Cardiac muscle cell (in vitro differentiated cells and primary cell): ENCODE data around the gene MMP25. TPM values are rescaled to one million over a fixed set of nuclear protein-coding genes. Genes with fewer than 3 reads are reported as not detected.
A peak's percentile ranks its signal among the peaks of the same experiment; 100 is the strongest.

Experiments used
- DNase-seq, 2 donors: peaks; one replicate each; pipeline versions ENCODE4 v3.0.0 to v3.0.0-alpha.2; 2010 to 2017; ENCODE audit warnings: low read depth in 1 of 2, low spot score in 1 of 2
- H3K27ac ChIP-seq: fragments of 200-600 bp; sonication (generic); 2 replicates; pipeline ENCODE4 v1.5.1; 2016
- H3K27me3 ChIP-seq: fragments of 200-600 bp; sonication (generic); 2 replicates; pipeline ENCODE4 v1.6.0; 2016; ENCODE audit warnings: control low read depth
- H3K36me3 ChIP-seq: fragments of 200-600 bp; sonication (generic); 2 replicates; pipeline ENCODE4 v1.5.1; 2016; ENCODE audit warnings: control low read depth
- H3K4me1 ChIP-seq: fragments of 200-600 bp; sonication (generic); 2 replicates; pipeline ENCODE4 v1.8.1; 2017; ENCODE audit warnings: low read depth, mild to moderate bottlenecking, mixed run types
- H3K4me3 ChIP-seq: fragments of 200-600 bp; sonication (generic); 2 replicates; pipeline ENCODE4 v1.5.1; 2016; ENCODE audit warnings: mild to moderate bottlenecking
- H3K9me3 ChIP-seq: fragments of 200-600 bp; sonication (generic); 2 replicates; pipeline ENCODE4 v1.5.1; 2017; ENCODE audit warnings: low read depth, mild to moderate bottlenecking, control low read depth
- polyA plus RNA-seq: library from polyadenylated mRNA; unstranded; fragments of >200 nt; fragmentation: Nextera tagmentation; extraction: Ambion mirVana; gene quantifications from 2 replicates; pipeline ENCODE4 v1.2.1, GENCODE V29; 2016
- total RNA-seq: library from RNA; depleted of rRNA; stranded (reverse); fragments of >200 nt; gene quantifications from 2 replicates; pipeline ENCODE4 v1.2.3, GENCODE V29; 2016
- TF ChIP-seq, protein P1 (sequence below): IDR thresholded peaks from 2 replicates; pipeline ENCODE4 v1.5.1; 2012; ENCODE audit warnings: low read depth, mild to moderate bottlenecking, low read length

Gene MMP25
- total and polyA plus RNA-seq, 2 experiments from 2014 or later, result 0.03 to 5.8 TPM

- Histone ChIP-seq H3K9me3 (no peaks in the 10 kb centered on the region), H3K4me1 (no peaks in the 10 kb centered on the region), H3K4me3 (no peak overlapping the region), H3K27ac (no peak overlapping the region), H3K36me3 (no peaks in the 10 kb centered on the region), H3K27me3 (peaks cover 85% of the 10 kb centered on the region)
- DNase-seq, result no peak
- TF ChIP-seq, protein P1, sequence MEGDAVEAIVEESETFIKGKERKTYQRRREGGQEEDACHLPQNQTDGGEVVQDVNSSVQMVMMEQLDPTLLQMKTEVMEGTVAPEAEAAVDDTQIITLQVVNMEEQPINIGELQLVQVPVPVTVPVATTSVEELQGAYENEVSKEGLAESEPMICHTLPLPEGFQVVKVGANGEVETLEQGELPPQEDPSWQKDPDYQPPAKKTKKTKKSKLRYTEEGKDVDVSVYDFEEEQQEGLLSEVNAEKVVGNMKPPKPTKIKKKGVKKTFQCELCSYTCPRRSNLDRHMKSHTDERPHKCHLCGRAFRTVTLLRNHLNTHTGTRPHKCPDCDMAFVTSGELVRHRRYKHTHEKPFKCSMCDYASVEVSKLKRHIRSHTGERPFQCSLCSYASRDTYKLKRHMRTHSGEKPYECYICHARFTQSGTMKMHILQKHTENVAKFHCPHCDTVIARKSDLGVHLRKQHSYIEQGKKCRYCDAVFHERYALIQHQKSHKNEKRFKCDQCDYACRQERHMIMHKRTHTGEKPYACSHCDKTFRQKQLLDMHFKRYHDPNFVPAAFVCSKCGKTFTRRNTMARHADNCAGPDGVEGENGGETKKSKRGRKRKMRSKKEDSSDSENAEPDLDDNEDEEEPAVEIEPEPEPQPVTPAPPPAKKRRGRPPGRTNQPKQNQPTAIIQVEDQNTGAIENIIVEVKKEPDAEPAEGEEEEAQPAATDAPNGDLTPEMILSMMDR, result no peak
Observed at GRCh38 chr16:3038256-3038655, 8.1 kb upstream of the MMP25 start.

GRCh38 chr16:3038896-3039295 lies 7.5 kb upstream of the MMP25 start:
- TF ChIP-seq, protein P1, result no peak

GRCh38 chr16:3042376-3042775 lies 4.0 kb upstream of the MMP25 start:
- H3K27me3 ChIP-seq, result peaks cover 85% of the 10 kb centered on the region
- DNase-seq, result no peak

More at GRCh38 chr16:3038896-3039295, 7.5 kb upstream of the MMP25 start:
- H3K36me3 ChIP-seq, result no peaks in the 10 kb centered on the region
- no peaks in the 10 kb centered on the region for H3K9me3 ChIP-seq
- no peak overlapping the region for H3K4me3 ChIP-seq
- no peaks in the 10 kb centered on the region for H3K4me1 ChIP-seq
- no peak overlapping the region for H3K27ac ChIP-seq
- DNase-seq, result no peak
- peaks cover 85% of the 10 kb centered on the region for H3K27me3 ChIP-seq

DNA sequence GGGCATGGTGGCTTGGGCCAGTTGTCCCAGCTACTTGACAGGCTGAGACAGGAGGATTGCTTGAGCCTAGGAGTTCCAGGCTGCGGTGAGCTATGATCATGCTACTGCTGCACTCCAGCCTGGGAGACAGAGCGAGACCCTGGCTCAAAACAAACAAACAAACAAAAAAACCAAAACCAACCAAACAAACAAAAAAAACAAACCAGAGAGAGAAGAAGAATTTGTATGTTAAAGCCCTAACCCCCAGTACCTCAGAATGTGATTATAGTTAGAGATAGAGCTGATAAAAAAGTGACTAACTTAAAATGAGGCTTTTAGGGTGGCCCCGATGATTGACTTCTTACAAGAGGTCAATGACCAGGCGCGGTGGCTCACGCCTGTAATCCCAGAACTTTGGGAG lies 1.7 kb upstream of the MMP25 start:
- TF ChIP-seq, protein P1, result no peak
- H3K4me3 ChIP-seq, result no peak overlapping the region
- no peaks in the 10 kb centered on the region for H3K36me3 ChIP-seq
- peaks cover 85% of the 10 kb centered on the region for H3K27me3 ChIP-seq
- H3K4me1 ChIP-seq, result no peaks in the 10 kb centered on the region
- H3K27ac ChIP-seq, result no peak overlapping the region
- DNase-seq, result no peak
- no peaks in the 10 kb centered on the region for H3K9me3 ChIP-seq

More at GRCh38 chr16:3042376-3042775, 4.0 kb upstream of the MMP25 start:
- Histone ChIP-seq H3K4me3 (no peak overlapping the region), H3K4me1 (no peaks in the 10 kb centered on the region), H3K27ac (no peak overlapping the region), H3K9me3 (no peaks in the 10 kb centered on the region), H3K36me3 (no peaks in the 10 kb centered on the region)
- TF ChIP-seq, protein P1, result no peak

DNA sequence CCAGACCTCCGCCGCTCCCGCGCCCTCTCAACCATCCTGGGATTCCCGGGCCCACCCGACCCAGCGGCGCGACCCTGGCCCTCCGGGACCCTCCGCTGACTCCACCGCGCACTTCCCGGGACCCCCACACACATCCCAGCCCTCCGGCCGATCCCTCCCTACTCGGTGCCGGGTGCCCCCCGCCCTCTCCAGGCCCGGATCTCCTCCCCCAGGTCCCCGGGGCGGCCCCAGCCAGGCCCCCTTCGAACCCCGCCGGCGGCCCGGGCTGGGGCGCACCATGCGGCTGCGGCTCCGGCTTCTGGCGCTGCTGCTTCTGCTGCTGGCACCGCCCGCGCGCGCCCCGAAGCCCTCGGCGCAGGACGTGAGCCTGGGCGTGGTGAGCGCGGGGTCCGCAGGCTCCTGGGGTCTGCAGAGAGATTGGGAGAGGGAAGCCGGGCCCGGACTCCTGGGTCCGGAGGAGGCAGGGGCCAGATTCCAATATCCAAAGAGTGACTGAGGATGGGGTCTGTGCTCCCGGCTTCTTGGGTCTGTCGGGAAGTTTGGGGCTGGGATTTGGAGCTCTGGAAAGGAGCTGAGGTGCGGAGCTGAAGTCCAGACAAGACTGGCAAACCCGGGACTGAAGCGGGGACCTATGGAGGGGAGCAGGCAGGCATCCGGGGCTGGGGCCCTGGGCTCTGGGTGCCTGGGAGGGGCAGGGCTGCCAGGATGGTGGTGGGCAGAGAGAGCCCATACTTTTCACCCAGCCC lies 453 bp downstream of the MMP25 start:
- Histone ChIP-seq H3K27ac (no peak overlapping the region), H3K36me3 (no peaks in the 10 kb centered on the region), H3K4me3 (peak overlapping the region; percentile 31), H3K9me3 (no peaks in the 10 kb centered on the region), H3K4me1 (no peaks in the 10 kb centered on the region), H3K27me3 (peaks cover 71% of the 10 kb centered on the region)
- DNase-seq, result no peak
- TF ChIP-seq, protein P1, result no peak
